ENCODE results near the gene STPG3. TPM values are rescaled to one million over a fixed set of nuclear protein-coding genes. Genes with fewer than 3 reads are reported as not detected.

The STPG3 gene
- total and polyA plus RNA-seq, 9 of the 15 experiments (the other 6 are each of a cell fraction or from before 2014, with no cell fraction given), result not detected

DNA sequence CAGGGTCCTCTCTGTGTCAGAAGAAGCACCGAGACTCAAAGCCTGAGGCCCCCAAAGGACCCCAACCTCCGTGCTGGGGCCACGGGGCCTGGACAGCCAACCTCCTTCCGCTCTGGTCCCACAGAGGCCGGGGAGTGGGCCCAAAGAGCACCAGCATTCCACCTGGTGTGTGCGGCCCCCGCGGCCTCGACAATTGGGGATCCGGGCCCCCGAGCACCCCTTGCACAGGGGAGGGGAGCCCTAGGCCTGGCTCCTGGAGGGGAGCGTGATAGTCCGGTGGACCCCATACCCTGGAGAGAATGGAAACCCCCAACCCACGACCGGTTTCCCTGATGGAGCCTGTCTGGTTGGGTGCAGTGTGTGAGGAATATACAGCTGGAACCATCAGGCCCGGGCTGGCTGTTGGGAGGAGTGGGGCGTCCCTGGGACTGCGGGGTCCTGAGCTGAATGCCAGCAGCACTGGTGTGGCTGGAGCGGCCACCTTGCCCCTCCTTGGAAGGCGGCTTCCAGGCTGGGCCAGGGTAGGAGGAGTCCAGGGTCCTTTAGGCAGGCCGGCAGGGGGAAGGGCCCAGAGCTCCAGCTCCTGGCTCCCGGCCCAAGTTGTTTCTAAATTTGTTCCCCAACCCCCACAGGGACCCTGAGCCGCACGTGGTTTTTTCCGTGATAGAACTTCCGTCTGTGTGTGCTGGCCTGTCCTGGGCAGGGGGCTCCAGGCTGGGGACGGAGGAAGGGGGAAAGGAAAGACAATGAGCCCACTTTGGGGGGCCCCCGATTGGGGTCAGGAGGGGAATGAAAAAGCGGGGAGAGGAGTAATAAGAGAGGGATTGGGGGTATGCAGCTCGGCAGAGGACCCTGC is 25.6 kb downstream of the STPG3 start (continued):
- TF ChIP-seq MBD1 (CRISPR knock-in tag; IDR thresholded peaks at IDR 0.05) (no peak), ZNF668 (CRISPR knock-in tag; IDR thresholded peaks at IDR 0.05) (no peak), ZNF184 (CRISPR knock-in tag; IDR thresholded peaks at IDR 0.05) (no peak), ZZZ3 (IDR thresholded peaks at IDR 0.05) (no peak), NFYB (IDR thresholded peaks at IDR 0.05; ENCODE audit: extremely low read depth, insufficient read length) (no peak), PTTG1 (tag; IDR thresholded peaks at IDR 0.05; ENCODE audit: low read depth) (no peak), MLLT1 (IDR thresholded peaks at IDR 0.05) (peak in 1 of 2 experiments; percentile 11; a peak in 1 of 4 replicates), POLR2G (IDR thresholded peaks at IDR 0.05; ENCODE audit: low read depth, low read length) (peak; percentile 41; the same call in 1 of the 2 replicates), SMARCC2 (IDR thresholded peaks at IDR 0.05; ENCODE audit: low read depth) (no peak), FUS (optimal IDR thresholded peaks at IDR 0.05; ENCODE audit: low read depth, low read length) (no peak), HDGF (IDR thresholded peaks at IDR 0.05) (no peak), STAT5A (IDR thresholded peaks at IDR 0.05; ENCODE audit: borderline replicate concordance, low read length) (no peak), CTBP1 (IDR thresholded peaks at IDR 0.05; ENCODE audit: borderline replicate concordance) (no peak), CBX5 (IDR thresholded peaks at IDR 0.05; ENCODE audit: borderline replicate concordance, low read depth) (no peak), FOXK2 (conservative IDR thresholded peaks at IDR 0.05 in 1 of 2, IDR thresholded peaks at IDR 0.05 in 1 of 2; ENCODE audit: low read depth in 2 of 2) (peak; percentile 52 to 67; a peak in 1 of 4 replicates), PHTF2 (CRISPR knock-in tag; IDR thresholded peaks at IDR 0.05) (no peak), CREBBP (IDR thresholded peaks at IDR 0.05; ENCODE audit: low read depth, low read length) (no peak), KDM2B (CRISPR knock-in tag; IDR thresholded peaks at IDR 0.05) (no peak), ATF7 (IDR thresholded peaks at IDR 0.05) (no peak), SMARCA4 (IDR thresholded peaks at IDR 0.05) (peak; percentile 30; the same call in 1 of the 2 replicates), ZBTB1 (CRISPR knock-in tag; IDR thresholded peaks at IDR 0.05; ENCODE audit: borderline replicate concordance, low read depth) (no peak), PRMT5 (CRISPR knock-in tag; IDR thresholded peaks at IDR 0.05) (no peak), NR2F6 (CRISPR knock-in tag; IDR thresholded peaks at IDR 0.05) (no peak)
- TF ChIP-seq, protein P1, sequence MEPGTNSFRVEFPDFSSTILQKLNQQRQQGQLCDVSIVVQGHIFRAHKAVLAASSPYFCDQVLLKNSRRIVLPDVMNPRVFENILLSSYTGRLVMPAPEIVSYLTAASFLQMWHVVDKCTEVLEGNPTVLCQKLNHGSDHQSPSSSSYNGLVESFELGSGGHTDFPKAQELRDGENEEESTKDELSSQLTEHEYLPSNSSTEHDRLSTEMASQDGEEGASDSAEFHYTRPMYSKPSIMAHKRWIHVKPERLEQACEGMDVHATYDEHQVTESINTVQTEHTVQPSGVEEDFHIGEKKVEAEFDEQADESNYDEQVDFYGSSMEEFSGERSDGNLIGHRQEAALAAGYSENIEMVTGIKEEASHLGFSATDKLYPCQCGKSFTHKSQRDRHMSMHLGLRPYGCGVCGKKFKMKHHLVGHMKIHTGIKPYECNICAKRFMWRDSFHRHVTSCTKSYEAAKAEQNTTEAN (CRISPR knock-in tag; IDR thresholded peaks at IDR 0.05), result no peak
- TF ChIP-seq, protein P2, sequence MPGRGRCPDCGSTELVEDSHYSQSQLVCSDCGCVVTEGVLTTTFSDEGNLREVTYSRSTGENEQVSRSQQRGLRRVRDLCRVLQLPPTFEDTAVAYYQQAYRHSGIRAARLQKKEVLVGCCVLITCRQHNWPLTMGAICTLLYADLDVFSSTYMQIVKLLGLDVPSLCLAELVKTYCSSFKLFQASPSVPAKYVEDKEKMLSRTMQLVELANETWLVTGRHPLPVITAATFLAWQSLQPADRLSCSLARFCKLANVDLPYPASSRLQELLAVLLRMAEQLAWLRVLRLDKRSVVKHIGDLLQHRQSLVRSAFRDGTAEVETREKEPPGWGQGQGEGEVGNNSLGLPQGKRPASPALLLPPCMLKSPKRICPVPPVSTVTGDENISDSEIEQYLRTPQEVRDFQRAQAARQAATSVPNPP (IDR thresholded peaks at IDR 0.05; ENCODE audit: borderline replicate concordance, insufficient read depth, insufficient read length), result no peak
